Measurements from ENCODE around the gene MICA.

MICA gene

DNA sequence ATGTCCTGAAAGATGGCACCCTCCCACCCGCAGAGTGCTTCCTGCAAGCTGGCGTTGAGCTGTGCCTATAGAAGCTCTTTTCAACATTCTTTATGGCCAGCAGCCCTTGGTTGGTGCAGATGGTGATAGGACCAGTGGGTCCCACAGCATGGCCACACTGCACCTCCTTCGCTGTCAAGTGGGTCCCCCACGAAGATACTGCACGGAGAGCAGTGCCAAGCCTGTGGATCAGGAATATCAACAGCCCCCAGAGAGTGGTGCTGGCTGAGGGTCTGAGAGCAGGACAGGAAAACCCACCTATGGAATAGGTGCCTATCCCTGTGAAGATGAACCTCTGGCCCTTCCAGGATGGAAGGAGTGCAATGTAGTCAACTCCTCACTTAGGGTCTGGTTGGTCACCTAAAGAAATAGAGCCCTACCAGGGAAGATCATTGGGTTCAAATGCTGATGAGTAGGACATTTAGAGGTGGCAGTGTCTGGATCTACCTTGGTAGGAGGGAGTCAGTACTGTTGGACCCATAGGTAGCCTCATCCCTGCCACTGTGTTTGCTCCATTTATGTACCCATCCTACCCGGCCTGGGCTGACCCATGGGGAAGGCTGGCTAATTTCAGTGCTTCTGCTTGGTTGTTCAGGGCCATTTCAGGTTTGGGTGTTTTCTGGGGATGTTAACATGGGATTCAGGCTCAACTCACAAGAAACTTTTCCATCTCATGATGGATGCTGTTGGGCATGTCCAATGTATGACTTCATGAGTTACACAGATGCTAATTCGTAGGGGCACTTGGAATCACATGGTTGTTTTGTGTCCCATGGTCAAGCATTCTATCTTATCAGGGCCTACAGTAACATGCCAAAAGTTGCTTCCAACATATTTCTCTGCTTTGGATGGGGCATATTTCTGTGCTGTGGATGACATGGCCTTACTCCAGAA is 61.1 kb downstream of the MICA start:
- DNase-seq (ENCODE audit: insufficient read length, low spot score), result no peak
- FAIRE-seq, result no peak
- TF ChIP-seq, protein P1, sequence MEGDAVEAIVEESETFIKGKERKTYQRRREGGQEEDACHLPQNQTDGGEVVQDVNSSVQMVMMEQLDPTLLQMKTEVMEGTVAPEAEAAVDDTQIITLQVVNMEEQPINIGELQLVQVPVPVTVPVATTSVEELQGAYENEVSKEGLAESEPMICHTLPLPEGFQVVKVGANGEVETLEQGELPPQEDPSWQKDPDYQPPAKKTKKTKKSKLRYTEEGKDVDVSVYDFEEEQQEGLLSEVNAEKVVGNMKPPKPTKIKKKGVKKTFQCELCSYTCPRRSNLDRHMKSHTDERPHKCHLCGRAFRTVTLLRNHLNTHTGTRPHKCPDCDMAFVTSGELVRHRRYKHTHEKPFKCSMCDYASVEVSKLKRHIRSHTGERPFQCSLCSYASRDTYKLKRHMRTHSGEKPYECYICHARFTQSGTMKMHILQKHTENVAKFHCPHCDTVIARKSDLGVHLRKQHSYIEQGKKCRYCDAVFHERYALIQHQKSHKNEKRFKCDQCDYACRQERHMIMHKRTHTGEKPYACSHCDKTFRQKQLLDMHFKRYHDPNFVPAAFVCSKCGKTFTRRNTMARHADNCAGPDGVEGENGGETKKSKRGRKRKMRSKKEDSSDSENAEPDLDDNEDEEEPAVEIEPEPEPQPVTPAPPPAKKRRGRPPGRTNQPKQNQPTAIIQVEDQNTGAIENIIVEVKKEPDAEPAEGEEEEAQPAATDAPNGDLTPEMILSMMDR (IDR thresholded peaks at IDR 0.05; ENCODE audit: insufficient read depth, missing control alignments), result no peak

Measured in D721Med (cell line).